ENCODE data around the gene CCL16. TPM values are rescaled to one million over a fixed set of nuclear protein-coding genes. Genes with fewer than 3 reads are reported as not detected.

Gene CCL16
- polyA plus RNA-seq, 1 donor (not counting 4 experiments of a cell fraction or from before 2014, with no cell fraction given): not detected

GRCh38 chr17:36004594-36005108 lies 23.4 kb upstream of the CCL16 start:
- Histone ChIP-seq H3K4me3 (ENCODE audit: control insufficient read depth in 2 of 3, extremely low read depth in 1 of 3, insufficient read depth in 2 of 3, low read depth in 1 of 3, low read length in 3 of 3) (no peak overlapping the region), H3K36me3 (ENCODE audit: control insufficient read depth in 2 of 2, extremely low read depth in 1 of 2, insufficient read depth in 2 of 2, low read length in 2 of 2) (no peaks in the 10 kb centered on the region), H3K79me2 (ENCODE audit: control insufficient read depth, insufficient read depth, low read length) (no peaks in the 10 kb centered on the region), H3K9ac (ENCODE audit: control insufficient read depth, extremely low read depth, insufficient read depth, low read length) (no peak overlapping the region), H3K4me2 (ENCODE audit: control insufficient read depth, extremely low read depth, insufficient read depth, low read depth, low read length) (no peak overlapping the region), H3K9me3 (ENCODE audit: control insufficient read depth, low read depth, low read length) (no peaks in the 10 kb centered on the region), H4K20me1 (ENCODE audit: control insufficient read depth, extremely low read depth, insufficient read depth, low read length) (no peaks in the 10 kb centered on the region), H3K27me3 (ENCODE audit: control insufficient read depth, extremely low read depth, insufficient read depth, low read length) (no peaks in the 10 kb centered on the region), H3K9me1 (ENCODE audit: control insufficient read depth, extremely low read depth, insufficient read depth, low read length) (no peaks in the 10 kb centered on the region), H3K27ac (ENCODE audit: control insufficient read depth, insufficient read depth, low read length) (no peak overlapping the region), H2AFZ (ENCODE audit: control insufficient read depth, low read length) (no peak overlapping the region), H3K4me1 (ENCODE audit: control insufficient read depth, extremely low read depth, insufficient read depth, low read length) (no peaks in the 10 kb centered on the region)
- no peak for TF ChIP-seq EZH2 (IDR thresholded peaks at IDR 0.05; ENCODE audit: low read length)
- TF ChIP-seq, protein P1, sequence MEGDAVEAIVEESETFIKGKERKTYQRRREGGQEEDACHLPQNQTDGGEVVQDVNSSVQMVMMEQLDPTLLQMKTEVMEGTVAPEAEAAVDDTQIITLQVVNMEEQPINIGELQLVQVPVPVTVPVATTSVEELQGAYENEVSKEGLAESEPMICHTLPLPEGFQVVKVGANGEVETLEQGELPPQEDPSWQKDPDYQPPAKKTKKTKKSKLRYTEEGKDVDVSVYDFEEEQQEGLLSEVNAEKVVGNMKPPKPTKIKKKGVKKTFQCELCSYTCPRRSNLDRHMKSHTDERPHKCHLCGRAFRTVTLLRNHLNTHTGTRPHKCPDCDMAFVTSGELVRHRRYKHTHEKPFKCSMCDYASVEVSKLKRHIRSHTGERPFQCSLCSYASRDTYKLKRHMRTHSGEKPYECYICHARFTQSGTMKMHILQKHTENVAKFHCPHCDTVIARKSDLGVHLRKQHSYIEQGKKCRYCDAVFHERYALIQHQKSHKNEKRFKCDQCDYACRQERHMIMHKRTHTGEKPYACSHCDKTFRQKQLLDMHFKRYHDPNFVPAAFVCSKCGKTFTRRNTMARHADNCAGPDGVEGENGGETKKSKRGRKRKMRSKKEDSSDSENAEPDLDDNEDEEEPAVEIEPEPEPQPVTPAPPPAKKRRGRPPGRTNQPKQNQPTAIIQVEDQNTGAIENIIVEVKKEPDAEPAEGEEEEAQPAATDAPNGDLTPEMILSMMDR (optimal IDR thresholded peaks at IDR 0.05 in 1 of 3, IDR thresholded peaks at IDR 0.05 in 1 of 3, conservative IDR thresholded peaks at IDR 0.05 in 1 of 3; ENCODE audit: extremely low read depth in 1 of 3, insufficient read depth in 2 of 3, low read length in 3 of 3): no peak
- DNase-seq (ENCODE audit: low read depth, low spot score): no peak
- dilution Hi-C loops (cut with MboI; ENCODE audit: extremely low pct_ligation_motif_present, low sequenced_read_pairs): no loop called here
- FAIRE-seq: no peak

DNA sequence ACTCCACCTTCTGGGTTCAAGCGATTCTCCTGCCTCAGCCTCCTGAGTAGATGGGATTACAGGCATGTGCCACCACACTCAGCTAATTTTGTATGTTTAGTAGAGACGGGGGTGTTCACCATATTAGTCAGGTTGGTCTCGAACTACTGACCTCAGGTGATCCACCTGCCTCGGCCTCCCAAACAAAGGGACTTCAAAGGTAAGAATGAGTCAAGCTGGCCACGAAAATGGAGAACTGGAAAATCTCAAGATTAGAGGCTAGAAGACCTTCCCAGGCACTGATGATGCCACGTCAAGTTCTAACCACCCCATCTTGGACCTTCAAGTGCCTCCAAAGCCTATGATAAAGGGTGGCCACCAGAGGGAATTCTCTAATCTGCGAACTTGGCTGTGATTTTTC lies 21.3 kb upstream of the CCL16 start:
- dilution Hi-C loops (cut with MboI; ENCODE audit: extremely low pct_ligation_motif_present, low sequenced_read_pairs): no loop called here

More for the DNA sequence above, 21.3 kb upstream of the CCL16 start:
- Histone ChIP-seq H3K9ac (ENCODE audit: control insufficient read depth, extremely low read depth, insufficient read depth, low read length) (no peak overlapping the region), H3K36me3 (ENCODE audit: control insufficient read depth in 2 of 2, extremely low read depth in 1 of 2, insufficient read depth in 2 of 2, low read length in 2 of 2) (no peaks in the 10 kb centered on the region), H3K27ac (ENCODE audit: control insufficient read depth, insufficient read depth, low read length) (no peak overlapping the region), H3K4me3 (ENCODE audit: control insufficient read depth in 2 of 3, extremely low read depth in 1 of 3, insufficient read depth in 2 of 3, low read depth in 1 of 3, low read length in 3 of 3) (no peak overlapping the region), H3K9me3 (ENCODE audit: control insufficient read depth, low read depth, low read length) (no peaks in the 10 kb centered on the region), H3K79me2 (ENCODE audit: control insufficient read depth, insufficient read depth, low read length) (no peaks in the 10 kb centered on the region), H2AFZ (ENCODE audit: control insufficient read depth, low read length) (no peak overlapping the region), H3K4me2 (ENCODE audit: control insufficient read depth, extremely low read depth, insufficient read depth, low read depth, low read length) (no peak overlapping the region), H3K27me3 (ENCODE audit: control insufficient read depth, extremely low read depth, insufficient read depth, low read length) (no peaks in the 10 kb centered on the region), H3K4me1 (ENCODE audit: control insufficient read depth, extremely low read depth, insufficient read depth, low read length) (no peaks in the 10 kb centered on the region), H3K9me1 (ENCODE audit: control insufficient read depth, extremely low read depth, insufficient read depth, low read length) (no peaks in the 10 kb centered on the region), H4K20me1 (ENCODE audit: control insufficient read depth, extremely low read depth, insufficient read depth, low read length) (no peaks in the 10 kb centered on the region)
- TF ChIP-seq EZH2 (IDR thresholded peaks at IDR 0.05; ENCODE audit: low read length): no peak
- TF ChIP-seq, protein P1 (optimal IDR thresholded peaks at IDR 0.05 in 1 of 3, IDR thresholded peaks at IDR 0.05 in 1 of 3, conservative IDR thresholded peaks at IDR 0.05 in 1 of 3; ENCODE audit: extremely low read depth in 1 of 3, insufficient read depth in 2 of 3, low read length in 3 of 3): no peak
- DNase-seq (ENCODE audit: low read depth, low spot score) (no peak), FAIRE-seq (no peak)

Data from keratinocyte (primary cell).